ENCODE results near the gene LAT. TPM values are rescaled to one million over a fixed set of nuclear protein-coding genes. Genes with fewer than 3 reads are reported as not detected.

Gene LAT
- total RNA-seq, 1 donor from 2014 or later: 0.72 TPM

Other genes with a start within 250 kb of the LAT start
- 6.0 TPM for gene NPIPB9, start 233.3 kb upstream of the LAT start, total RNA-seq (ENCODE audit: insufficient read depth, low replicate concordance)
- gene ATXN2L, start 162.1 kb upstream of the LAT start, total RNA-seq (ENCODE audit: insufficient read depth, low replicate concordance): 7.2 TPM
- gene TUFM, start 138.7 kb upstream of the LAT start, total RNA-seq (ENCODE audit: insufficient read depth, low replicate concordance): 37.3 TPM
- 5.5 TPM for gene SH2B1, start 121.2 kb upstream of the LAT start, total RNA-seq (ENCODE audit: insufficient read depth, low replicate concordance)
- 0.24 TPM for gene ATP2A1, start 106.6 kb upstream of the LAT start, total RNA-seq (ENCODE audit: insufficient read depth, low replicate concordance)
- 27.4 TPM for gene RABEP2, start 59.8 kb upstream of the LAT start, total RNA-seq (ENCODE audit: insufficient read depth, low replicate concordance)
- gene CD19, start 53.1 kb upstream of the LAT start, total RNA-seq (ENCODE audit: insufficient read depth, low replicate concordance): 4.8 TPM
- gene NFATC2IP, start 34.1 kb upstream of the LAT start, total RNA-seq (ENCODE audit: insufficient read depth, low replicate concordance): 17.6 TPM
- gene SPNS1, start 10.3 kb upstream of the LAT start, total RNA-seq (ENCODE audit: insufficient read depth, low replicate concordance): 13.0 TPM